NCI-H2196 treated with DMSO at 0.1 percent for 48 hours (cell line): ENCODE results near the gene CEACAM8.
"Not testable (repeated sequence)": the region's sequence is repeated elsewhere in the genome, so short reads cannot be mapped to it uniquely, and the experiment has no call there.

Experiments used
- DNase-seq: peaks from one replicate; lab custom pipeline; 2025; ENCODE audit not compliant: unreplicated experiment; lab: John Stamatoyannopoulos, UW

The CEACAM8 gene

GRCh38 chr19:42576241-42576640, 18.5 kb downstream of the CEACAM8 start:
- no peak for DNase-seq

- DNase-seq: no peak
Observed at GRCh38 chr19:42573642-42574041, 21.1 kb downstream of the CEACAM8 start.

GRCh38 chr19:42571116-42571515, 23.6 kb downstream of the CEACAM8 start:
- DNase-seq: no peak

- no peak for DNase-seq
Observed at GRCh38 chr19:42569193-42569592, 25.5 kb downstream of the CEACAM8 start.

GRCh38 chr19:42568006-42568405, 26.7 kb downstream of the CEACAM8 start:
- no peak for DNase-seq

GRCh38 chr19:42567567-42567966, 27.2 kb downstream of the CEACAM8 start:
- no peak for DNase-seq

- DNase-seq: peak; percentile 5
Observed at GRCh38 chr19:42563352-42564210, 31.1 kb downstream of the CEACAM8 start.

- DNase-seq: no peak
Observed at GRCh38 chr19:42561512-42561911, 33.2 kb downstream of the CEACAM8 start.

GRCh38 chr19:42560731-42561130, 34.0 kb downstream of the CEACAM8 start:
- DNase-seq: no peak

- DNase-seq: no peak
Observed at GRCh38 chr19:42558450-42559150, 36.1 kb downstream of the CEACAM8 start.

GRCh38 chr19:42557386-42557871, 37.3 kb downstream of the CEACAM8 start:
- not testable (repeated sequence) for DNase-seq

- DNase-seq: no peak
Observed at GRCh38 chr19:42555801-42556200, 38.9 kb downstream of the CEACAM8 start.

GRCh38 chr19:42555317-42555716, 39.4 kb downstream of the CEACAM8 start:
- no peak for DNase-seq

GRCh38 chr19:42554046-42554575, 40.6 kb downstream of the CEACAM8 start:
- no peak for DNase-seq

GRCh38 chr19:42553292-42554045, 41.3 kb downstream of the CEACAM8 start:
- no peak for DNase-seq

- DNase-seq: no peak
Observed at GRCh38 chr19:42552086-42553065, 42.3 kb downstream of the CEACAM8 start.

GRCh38 chr19:42550521-42550920, 44.2 kb downstream of the CEACAM8 start:
- DNase-seq: not testable (repeated sequence)

GRCh38 chr19:42549067-42549466, 45.7 kb downstream of the CEACAM8 start:
- DNase-seq: not testable (repeated sequence)

GRCh38 chr19:42548552-42548951, 46.2 kb downstream of the CEACAM8 start:
- DNase-seq: no peak

GRCh38 chr19:42547929-42548328, 46.8 kb downstream of the CEACAM8 start:
- no peak for DNase-seq
